Neural cell (in vitro differentiated cells): ENCODE data around the gene ZNF79. TPM values are rescaled to one million over a fixed set of nuclear protein-coding genes. Genes with fewer than 3 reads are reported as not detected.

Source experiments
- H2AFZ ChIP-seq: fragments of 200-600, 300-800 bp; sonication (generic), shearing (Covaris generic); 2 replicates; pipeline ENCODE4 v1.6.0; 2014; ENCODE audit warnings: low read depth, mild to moderate bottlenecking, antibody characterized with exemption, low read length, moderate library complexity
- H3F3A ChIP-seq: fragments of 200-600 bp; shearing (Covaris generic); 2 replicates; pipeline ENCODE4 v1.6.1; 2016; ENCODE audit warnings: mild to moderate bottlenecking, moderate library complexity, mixed read lengths, antibody characterized with exemption, low read length; ENCODE audit not compliant: insufficient read depth, poor library complexity, severe bottlenecking
- H3K27ac ChIP-seq: fragments of 200-600, 300-800 bp; sonication (generic), shearing (Covaris generic); 2 replicates; pipeline ENCODE4 v1.5.1; 2014; ENCODE audit warnings: mild to moderate bottlenecking, low read length, moderate library complexity
- H3K27me3 ChIP-seq: fragments of 300-800, 200-600 bp; sonication (generic), shearing (Covaris generic); 2 replicates; pipeline ENCODE4 v1.6.0; 2014; ENCODE audit warnings: mild to moderate bottlenecking, low read depth, low read length, moderate library complexity; ENCODE audit not compliant: insufficient read depth
- H3K36me3 ChIP-seq: fragments of 300-800, 200-600 bp; sonication (generic), shearing (Covaris generic); 2 replicates; pipeline ENCODE4 v1.5.1; 2014; ENCODE audit warnings: mild to moderate bottlenecking, antibody characterized with exemption, low read length, moderate library complexity; ENCODE audit not compliant: insufficient read depth
- H3K4me2 ChIP-seq: fragments of 300-800, 200-600 bp; sonication (generic), shearing (Covaris generic); 2 replicates; pipeline ENCODE4 v1.6.0; 2014; ENCODE audit warnings: mild to moderate bottlenecking, low read length
- H3K4me3 ChIP-seq: fragments of 300-800, 200-600 bp; sonication (generic), shearing (Covaris generic); 2 replicates; pipeline ENCODE4 v1.5.1; 2014; ENCODE audit warnings: mild to moderate bottlenecking, low read length, moderate library complexity
- H3K79me2 ChIP-seq: fragments of 200-600 bp; shearing (Covaris generic); replicated peaks from 2 replicates; pipeline ENCODE4 v1.6.0; 2014; ENCODE audit warnings: mild to moderate bottlenecking, low read length, moderate library complexity; ENCODE audit not compliant: insufficient read depth
- H3K9ac ChIP-seq: fragments of 300-800, 200-600 bp; sonication (generic), shearing (Covaris generic); 2 replicates; pipeline ENCODE4 v1.6.1; 2016; ENCODE audit warnings: mild to moderate bottlenecking, low read length, mixed read lengths
- H3K9me2 ChIP-seq: fragments of 200-600 bp; shearing (Covaris generic); 2 replicates; pipeline ENCODE4 v1.6.1; 2016; ENCODE audit warnings: mild to moderate bottlenecking, low read length, mixed read lengths; ENCODE audit not compliant: insufficient read depth
- H3K9me3 ChIP-seq: fragments of 200-600, 300-800 bp; sonication (generic), shearing (Covaris generic); 2 replicates; pipeline ENCODE4 v1.6.1; 2016; ENCODE audit warnings: mild to moderate bottlenecking, mixed run types, low read length, moderate library complexity, mixed read lengths
- H4K20me1 ChIP-seq: fragments of 200-600 bp; shearing (Covaris generic); 2 replicates; pipeline ENCODE4 v1.6.1; 2016; ENCODE audit warnings: mild to moderate bottlenecking, mixed run types; ENCODE audit not compliant: insufficient read depth
- EP300 ChIP-seq: fragments of 450-650 bp; conservative IDR thresholded peaks from 2 replicates; pipeline ENCODE4 v1.6.1; 2014; ENCODE audit warnings: antibody characterized with exemption, mild to moderate bottlenecking, moderate library complexity; ENCODE audit not compliant: poor library complexity, severe bottlenecking
- EZH2 ChIP-seq: fragments of 200-600, 300-800 bp; shearing (Covaris generic), sonication (generic); IDR thresholded peaks from 2 replicates; pipeline ENCODE4 v1.6.1; 2014; ENCODE audit warnings: antibody characterized with exemption, low read length, borderline replicate concordance, mild to moderate bottlenecking; ENCODE audit not compliant: insufficient read depth, poor library complexity, severe bottlenecking
- POLR2AphosphoS5 ChIP-seq: IDR thresholded peaks from 2 replicates; pipeline ENCODE4 v1.6.1; 2012
- TAF1 ChIP-seq: IDR thresholded peaks from 2 replicates; pipeline ENCODE4 v1.6.1; 2012; ENCODE audit warnings: low read depth
- polyA plus RNA-seq: library from polyadenylated mRNA; depleted of rRNA; stranded (reverse); fragments of >200 nt; gene quantifications from 2 replicates; pipeline ENCODE4 v1.2.3, GENCODE V29; 2014
- small RNA-seq, 3 experiments: library from RNA; depleted of rRNA; stranded (forward); fragments of <200 nt; gene quantifications; one replicate each; pipeline ENCODE3, GENCODE V24; 2012

Gene ZNF79
- polyA plus RNA-seq, 1 donor from 2014 or later: 2.9 TPM

DNA sequence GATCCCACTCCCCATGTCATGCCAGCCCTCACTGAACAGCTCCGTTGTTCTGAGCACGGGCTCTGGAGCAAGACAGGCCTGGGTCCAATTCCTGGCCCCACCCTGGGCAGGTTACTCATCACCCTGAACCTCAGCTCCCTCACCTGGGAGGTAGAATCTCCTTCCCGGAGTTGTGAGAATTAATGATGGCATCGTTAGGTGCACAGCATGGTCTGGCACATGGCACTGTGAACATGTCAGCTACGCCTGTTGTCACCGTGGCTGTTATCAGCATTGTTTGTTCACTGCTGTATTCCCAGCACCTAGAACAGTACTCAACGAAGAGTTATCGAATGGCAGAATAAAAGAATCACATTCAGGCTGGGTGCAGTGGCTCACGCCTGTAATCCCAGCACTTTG is 70.1 kb downstream of the ZNF79 start:
- no peak overlapping the region for H3K4me3 ChIP-seq
- TF ChIP-seq POLR2AphosphoS5 (no peak), TAF1 (no peak), EP300 (no peak), EZH2 (no peak)
- no peaks in the 10 kb centered on the region for H3K27me3 ChIP-seq
- H3K27ac ChIP-seq: no peak overlapping the region
- no peaks in the 10 kb centered on the region for H3K79me2 ChIP-seq
- H3F3A ChIP-seq: no peaks in the 10 kb centered on the region
- no peak overlapping the region for H3K9ac ChIP-seq
- H3K9me2 ChIP-seq: no peaks in the 10 kb centered on the region
- no peaks in the 10 kb centered on the region for H4K20me1 ChIP-seq
- no peak overlapping the region for H3K4me2 ChIP-seq
- no peak overlapping the region for H2AFZ ChIP-seq
- no peaks in the 10 kb centered on the region for H3K36me3 ChIP-seq
- H3K9me3 ChIP-seq: no peaks in the 10 kb centered on the region

Small RNA genes within 50 kb of the gene (small RNA-seq; reads per million reads assigned to genes)
- gene RF00019: 0 to 1.2 (median 0) reads per million in 3 experiments
- 320 to 1,155 (median 639) reads per million in 3 experiments for gene SNORA65

Other genes starting within 250 kb of the ZNF79 start
- gene GARNL3, start 159.6 kb upstream of the ZNF79 start, polyA plus RNA-seq: 20.0 and 43.8 TPM in 2 replicates
- gene SLC2A8, start 27.2 kb upstream of the ZNF79 start, polyA plus RNA-seq: 10.2 and 24.0 TPM in 2 replicates
- gene RPL12, start 27.0 kb downstream of the ZNF79 start, polyA plus RNA-seq: 839 and 862 TPM in 2 replicates
- 21.6 and 27.1 TPM in 2 replicates for gene LRSAM1, start 27.1 kb downstream of the ZNF79 start, polyA plus RNA-seq
- 42.5 and 66.2 TPM in 2 replicates for gene STXBP1, start 187.9 kb downstream of the ZNF79 start, polyA plus RNA-seq